Measurements from ENCODE around the gene GLCE.

DNA sequence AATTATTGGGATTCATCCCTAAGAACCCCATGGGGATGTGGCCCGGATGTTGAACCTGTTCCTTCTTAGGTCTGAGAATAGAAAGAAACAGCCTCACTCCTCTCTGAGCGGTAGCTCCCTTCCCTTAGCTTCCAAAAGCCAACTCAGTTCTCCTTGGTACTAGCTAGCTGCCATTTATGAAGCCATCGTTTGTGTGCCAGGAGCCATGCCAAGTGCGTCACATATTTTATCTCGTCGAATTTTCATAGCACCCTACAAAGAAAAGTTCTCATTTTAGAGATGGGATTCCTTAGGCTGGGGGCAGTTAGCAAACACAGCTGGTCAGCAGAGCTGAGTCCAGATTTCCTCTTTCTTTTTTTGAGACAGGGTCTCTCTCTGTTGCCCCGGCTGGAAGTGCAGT lies 45.4 kb upstream of the GLCE start:
- TF ChIP-seq, protein P1, sequence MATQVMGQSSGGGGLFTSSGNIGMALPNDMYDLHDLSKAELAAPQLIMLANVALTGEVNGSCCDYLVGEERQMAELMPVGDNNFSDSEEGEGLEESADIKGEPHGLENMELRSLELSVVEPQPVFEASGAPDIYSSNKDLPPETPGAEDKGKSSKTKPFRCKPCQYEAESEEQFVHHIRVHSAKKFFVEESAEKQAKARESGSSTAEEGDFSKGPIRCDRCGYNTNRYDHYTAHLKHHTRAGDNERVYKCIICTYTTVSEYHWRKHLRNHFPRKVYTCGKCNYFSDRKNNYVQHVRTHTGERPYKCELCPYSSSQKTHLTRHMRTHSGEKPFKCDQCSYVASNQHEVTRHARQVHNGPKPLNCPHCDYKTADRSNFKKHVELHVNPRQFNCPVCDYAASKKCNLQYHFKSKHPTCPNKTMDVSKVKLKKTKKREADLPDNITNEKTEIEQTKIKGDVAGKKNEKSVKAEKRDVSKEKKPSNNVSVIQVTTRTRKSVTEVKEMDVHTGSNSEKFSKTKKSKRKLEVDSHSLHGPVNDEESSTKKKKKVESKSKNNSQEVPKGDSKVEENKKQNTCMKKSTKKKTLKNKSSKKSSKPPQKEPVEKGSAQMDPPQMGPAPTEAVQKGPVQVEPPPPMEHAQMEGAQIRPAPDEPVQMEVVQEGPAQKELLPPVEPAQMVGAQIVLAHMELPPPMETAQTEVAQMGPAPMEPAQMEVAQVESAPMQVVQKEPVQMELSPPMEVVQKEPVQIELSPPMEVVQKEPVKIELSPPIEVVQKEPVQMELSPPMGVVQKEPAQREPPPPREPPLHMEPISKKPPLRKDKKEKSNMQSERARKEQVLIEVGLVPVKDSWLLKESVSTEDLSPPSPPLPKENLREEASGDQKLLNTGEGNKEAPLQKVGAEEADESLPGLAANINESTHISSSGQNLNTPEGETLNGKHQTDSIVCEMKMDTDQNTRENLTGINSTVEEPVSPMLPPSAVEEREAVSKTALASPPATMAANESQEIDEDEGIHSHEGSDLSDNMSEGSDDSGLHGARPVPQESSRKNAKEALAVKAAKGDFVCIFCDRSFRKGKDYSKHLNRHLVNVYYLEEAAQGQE (IDR thresholded peaks at IDR 0.05; ENCODE audit: low read depth): no peak
- no peak for TF ChIP-seq EGR1 (IDR thresholded peaks at IDR 0.05)
- TF ChIP-seq RAD21 (IDR thresholded peaks at IDR 0.05; ENCODE audit: low read depth): no peak
- TF ChIP-seq EP300 (IDR thresholded peaks at IDR 0.05; ENCODE audit: borderline replicate concordance): no peak
- TF ChIP-seq MAX (IDR thresholded peaks at IDR 0.05): no peak
- TF ChIP-seq YY1 (IDR thresholded peaks at IDR 0.05; ENCODE audit: low read depth): no peak
